Measurements from ENCODE around the gene PIK3C2G. TPM values are rescaled to one million over a fixed set of nuclear protein-coding genes. Genes with fewer than 3 reads are reported as not detected.
"Not testable (repeated sequence)": the region's sequence is repeated elsewhere in the genome, so short reads cannot be mapped to it uniquely, and the experiment has no call there.

PIK3C2G gene
- total and polyA plus RNA-seq, 8 donors = 0.60 to 3.2 (median 1.5) TPM

GRCh38 chr12:18254081-18254480 is 7.2 kb upstream of the PIK3C2G start:
- ATAC-seq = no peak
- H3K4me3 ChIP-seq = no peak overlapping the region
- DNase-seq = no peak
- TF ChIP-seq CTCF (IDR thresholded peaks at IDR 0.05) = no peak
- H3K9me3 ChIP-seq = no peaks in the 10 kb centered on the region
- H3K4me1 ChIP-seq = no peaks in the 10 kb centered on the region
- no peaks in the 10 kb centered on the region for H3K36me3 ChIP-seq
- FAIRE-seq = no peak
- H3K27me3 ChIP-seq = no peaks in the 10 kb centered on the region
- intact Hi-C loops (cut with DNase I) = no loop called here
- no peak overlapping the region for H3K27ac ChIP-seq
- WGBS, 2 donors = 35 to 40% methylated on average over 1 of the region's 1 CpG

- DNase-seq; H3K36me3 ChIP-seq; ATAC-seq; H3K9me3 ChIP-seq; H3K27me3 ChIP-seq; H3K4me3 ChIP-seq; intact Hi-C loops (cut with DNase I); FAIRE-seq; H3K27ac ChIP-seq; H3K4me1 ChIP-seq: not testable (repeated sequence)
- WGBS, 2 donors = 81 to 86% methylated on average over 6 of the region's 6 CpGs
These were observed 6.3 kb upstream of the PIK3C2G start for GRCh38 chr12:18255004-18255403.

- DNase-seq (no peak), ATAC-seq (no peak), FAIRE-seq (no peak)
- Histone ChIP-seq H3K27ac (no peak overlapping the region), H3K4me3 (no peak overlapping the region), H3K9me3 (no peaks in the 10 kb centered on the region), H3K36me3 (no peaks in the 10 kb centered on the region), H3K4me1 (no peaks in the 10 kb centered on the region), H3K27me3 (no peaks in the 10 kb centered on the region)
- TF ChIP-seq CTCF (IDR thresholded peaks at IDR 0.05) = no peak
- intact Hi-C loops (cut with DNase I) = no loop called here
- 62 to 70% methylated on average over 3 of the region's 3 CpGs for WGBS, 2 donors
These were observed 4.1 kb upstream of the PIK3C2G start for GRCh38 chr12:18257251-18257650.

GRCh38 chr12:18258929-18259328 is 2.4 kb upstream of the PIK3C2G start:
- Histone ChIP-seq H3K27me3 (peaks cover 0 to 3% (median 0%) of the 10 kb centered on the region in 4 donors), H3K4me1 (no peaks in the 10 kb centered on the region), H3K27ac (peak overlapping the region in 1 of 4 donors; percentile 44), H3K36me3 (no peaks in the 10 kb centered on the region), H3K4me3 (no peak overlapping the region), H3K9me3 (no peaks in the 10 kb centered on the region)
- ATAC-seq = no peak
- intact Hi-C loops (cut with DNase I) = no loop called here
- no peak for FAIRE-seq
- no peak for DNase-seq
- TF ChIP-seq CTCF (IDR thresholded peaks at IDR 0.05) = no peak
- 68 to 85% methylated on average over 2 of the region's 2 CpGs for WGBS, 2 donors

GRCh38 chr12:18259906-18260682 is 1.2 kb upstream of the PIK3C2G start:
- ATAC-seq = peak in 2 of 4 donors; percentile 52 to 65
- WGBS, 2 donors = 24 to 37% methylated on average over 1 of the region's 1 CpG

More at GRCh38 chr12:18259906-18260682, 1.2 kb upstream of the PIK3C2G start:
- Histone ChIP-seq H3K27me3 (peaks cover 0 to 3% (median 0%) of the 10 kb centered on the region in 4 donors), H3K27ac (peak overlapping the region in 2 of 4 donors; percentile 19 to 44), H3K36me3 (no peaks in the 10 kb centered on the region), H3K4me3 (no peak overlapping the region), H3K9me3 (no peaks in the 10 kb centered on the region), H3K4me1 (no peaks in the 10 kb centered on the region)
- DNase-seq = no peak
- intact Hi-C loops (cut with DNase I) = no loop called here
- TF ChIP-seq CTCF (IDR thresholded peaks at IDR 0.05) = no peak
- FAIRE-seq = no peak

All from pancreas (tissue), 10 donors.